ENCODE results near the gene LHPP.

LHPP gene

DNA sequence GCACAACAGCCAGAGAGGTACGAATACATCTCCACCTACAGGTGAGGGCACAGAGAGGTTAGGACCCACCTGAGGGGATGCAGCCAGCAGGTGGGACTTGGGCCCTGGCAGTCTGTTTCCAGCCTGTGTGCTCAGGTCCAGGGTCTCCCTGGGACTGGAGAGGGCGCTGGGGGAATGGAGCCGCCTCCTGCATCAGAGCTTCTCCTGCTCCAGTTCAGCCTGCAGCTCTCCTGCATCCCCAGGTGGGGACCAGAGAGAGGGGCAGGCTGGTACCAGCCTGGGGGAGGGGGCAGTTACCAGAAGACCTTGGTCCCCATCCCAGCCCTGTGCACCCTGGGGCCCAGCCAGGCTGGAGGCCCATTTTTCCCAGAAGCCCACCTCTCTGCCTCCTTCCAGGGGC lies 80.7 kb downstream of the LHPP start:
- DNase-seq (ENCODE audit: low read depth), result no peak
- TF ChIP-seq, protein P1, sequence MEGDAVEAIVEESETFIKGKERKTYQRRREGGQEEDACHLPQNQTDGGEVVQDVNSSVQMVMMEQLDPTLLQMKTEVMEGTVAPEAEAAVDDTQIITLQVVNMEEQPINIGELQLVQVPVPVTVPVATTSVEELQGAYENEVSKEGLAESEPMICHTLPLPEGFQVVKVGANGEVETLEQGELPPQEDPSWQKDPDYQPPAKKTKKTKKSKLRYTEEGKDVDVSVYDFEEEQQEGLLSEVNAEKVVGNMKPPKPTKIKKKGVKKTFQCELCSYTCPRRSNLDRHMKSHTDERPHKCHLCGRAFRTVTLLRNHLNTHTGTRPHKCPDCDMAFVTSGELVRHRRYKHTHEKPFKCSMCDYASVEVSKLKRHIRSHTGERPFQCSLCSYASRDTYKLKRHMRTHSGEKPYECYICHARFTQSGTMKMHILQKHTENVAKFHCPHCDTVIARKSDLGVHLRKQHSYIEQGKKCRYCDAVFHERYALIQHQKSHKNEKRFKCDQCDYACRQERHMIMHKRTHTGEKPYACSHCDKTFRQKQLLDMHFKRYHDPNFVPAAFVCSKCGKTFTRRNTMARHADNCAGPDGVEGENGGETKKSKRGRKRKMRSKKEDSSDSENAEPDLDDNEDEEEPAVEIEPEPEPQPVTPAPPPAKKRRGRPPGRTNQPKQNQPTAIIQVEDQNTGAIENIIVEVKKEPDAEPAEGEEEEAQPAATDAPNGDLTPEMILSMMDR (IDR thresholded peaks at IDR 0.05; ENCODE audit: insufficient read depth, low read depth, low read length, missing control alignments), result no peak

DNA sequence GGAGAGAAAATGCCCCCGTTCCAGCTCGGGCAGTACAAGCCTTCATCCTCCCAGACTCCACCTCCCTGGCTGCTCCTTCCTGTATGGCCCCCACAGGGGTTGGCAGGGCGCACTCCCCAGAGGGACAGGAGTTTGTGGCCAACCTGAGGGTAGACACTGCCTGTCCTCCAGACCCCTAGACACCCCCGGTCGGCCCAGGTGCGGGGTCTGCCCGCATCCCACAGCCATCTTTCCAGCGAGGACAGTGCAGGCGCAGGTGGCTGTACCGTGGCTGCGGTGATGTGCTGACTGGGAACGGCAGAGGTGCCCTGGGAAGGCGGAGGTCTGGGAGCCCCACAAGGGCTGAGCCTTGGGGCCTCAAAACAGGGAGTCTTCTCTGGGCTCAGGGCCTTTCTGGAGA lies 81.5 kb downstream of the LHPP start:
- TF ChIP-seq, protein P1 (IDR thresholded peaks at IDR 0.05; ENCODE audit: insufficient read depth, low read depth, low read length, missing control alignments), result no peak
- H3K4me3 ChIP-seq (ENCODE audit: low read length), result no peak overlapping the region
- DNase-seq (ENCODE audit: low read depth), result no peak

More for the DNA sequence above, 80.7 kb downstream of the LHPP start:
- H3K4me3 ChIP-seq (ENCODE audit: low read length), result no peak overlapping the region

DNA sequence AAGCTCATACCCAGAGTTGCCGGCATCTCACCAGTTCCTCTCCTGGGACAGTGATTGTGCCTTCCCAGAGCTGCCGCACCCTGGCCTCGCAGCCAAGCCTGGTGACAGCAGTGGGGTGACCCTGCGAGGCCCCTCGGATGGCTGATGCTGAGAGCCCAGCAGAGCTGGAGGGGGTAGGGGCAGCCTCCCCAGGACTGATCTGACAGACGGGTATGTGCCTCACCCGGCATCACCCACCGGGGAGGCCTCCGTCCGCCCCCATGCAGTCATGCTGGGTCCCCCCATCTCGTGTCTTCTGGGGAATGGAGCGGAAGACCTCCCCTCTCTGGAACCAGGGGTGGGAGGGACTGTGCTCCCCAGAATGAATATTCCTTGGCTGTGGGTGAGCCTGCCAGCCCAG lies 82.3 kb downstream of the LHPP start:
- TF ChIP-seq, protein P1 (IDR thresholded peaks at IDR 0.05; ENCODE audit: insufficient read depth, low read depth, low read length, missing control alignments), result no peak
- DNase-seq (ENCODE audit: low read depth), result no peak
- H3K4me3 ChIP-seq (ENCODE audit: low read length), result no peak overlapping the region

DNA sequence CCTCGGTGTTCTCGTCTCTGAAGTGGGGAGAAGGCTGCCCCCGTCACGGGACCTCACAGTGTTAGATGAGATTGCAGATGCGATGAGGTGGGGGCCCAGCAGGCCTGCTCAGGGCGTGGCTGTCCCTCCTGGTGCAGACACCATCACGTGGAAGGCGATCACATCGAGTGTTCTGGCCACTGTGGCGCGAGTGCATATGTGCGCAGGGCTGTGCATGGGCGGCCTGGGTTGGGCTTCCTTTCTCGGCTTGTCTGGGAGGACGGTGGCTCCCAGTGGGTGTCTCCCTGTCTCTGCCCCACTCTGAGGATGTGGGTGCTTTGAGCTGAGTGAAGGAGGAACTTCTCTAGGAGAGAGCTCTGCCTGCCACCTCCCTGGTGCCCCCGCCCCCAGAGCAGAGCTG lies 83.1 kb downstream of the LHPP start:
- DNase-seq (ENCODE audit: low read depth), result no peak
- no peak overlapping the region for H3K4me3 ChIP-seq (ENCODE audit: low read length)
- TF ChIP-seq, protein P1 (IDR thresholded peaks at IDR 0.05; ENCODE audit: insufficient read depth, low read depth, low read length, missing control alignments), result no peak

DNA sequence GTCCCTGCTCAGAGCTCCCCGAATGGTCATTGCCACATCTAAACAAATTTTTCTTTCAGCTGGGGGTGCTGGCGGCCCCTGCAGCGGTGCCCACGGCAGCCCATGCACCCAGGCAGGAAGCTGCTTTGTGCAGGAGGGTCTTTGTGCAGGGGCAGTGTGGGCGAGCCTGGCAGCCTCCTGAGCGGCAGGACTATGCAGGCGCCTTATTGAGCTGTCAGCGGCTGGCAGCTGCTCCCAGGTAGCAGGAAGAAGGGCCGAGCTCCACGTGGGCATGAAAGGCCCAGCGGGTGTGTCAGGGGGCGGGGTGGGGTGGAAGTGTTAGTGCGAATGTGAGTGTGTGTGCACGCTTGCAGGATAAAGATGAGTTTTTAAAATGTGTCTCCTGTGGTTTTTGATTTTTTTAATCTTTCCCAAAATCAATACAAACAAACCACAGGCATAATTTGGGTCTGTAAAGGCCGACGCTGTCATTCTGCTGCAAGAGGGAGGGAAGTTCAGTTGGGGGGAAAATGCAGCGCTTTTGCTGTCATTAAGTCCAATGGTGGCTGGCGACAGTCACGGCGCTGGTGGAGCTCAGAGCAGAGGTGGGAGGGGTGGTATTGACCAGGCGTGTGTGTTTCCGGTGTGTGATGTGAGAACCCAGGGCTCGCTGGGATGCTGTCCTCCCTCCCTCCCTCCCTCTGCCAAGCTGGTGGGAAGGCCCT lies 83.9 kb downstream of the LHPP start:
- TF ChIP-seq, protein P1 (IDR thresholded peaks at IDR 0.05; ENCODE audit: insufficient read depth, low read depth, low read length, missing control alignments), result no peak
- DNase-seq (ENCODE audit: low read depth), result peak; percentile 43
- H3K4me3 ChIP-seq (ENCODE audit: low read length), result no peak overlapping the region

DNA sequence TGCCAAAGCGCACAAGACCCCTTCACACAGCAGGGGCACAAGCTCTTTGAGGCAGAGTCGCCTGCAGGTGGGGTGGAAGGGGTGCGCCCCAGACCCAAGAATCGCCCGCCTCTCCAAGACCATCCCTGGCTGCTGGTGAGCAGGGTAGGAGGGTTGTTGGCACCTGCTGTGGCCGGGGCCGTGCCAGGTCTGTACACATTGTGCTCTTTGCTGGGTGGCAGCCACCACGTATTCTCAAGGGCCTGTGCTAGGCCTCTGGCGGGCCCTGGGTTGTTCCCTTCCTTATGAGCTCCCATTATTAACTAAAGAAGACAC lies 84.4 kb downstream of the LHPP start:
- no peak overlapping the region for H3K4me3 ChIP-seq (ENCODE audit: low read length)
- no peak for DNase-seq (ENCODE audit: low read depth)
- TF ChIP-seq, protein P1 (IDR thresholded peaks at IDR 0.05; ENCODE audit: insufficient read depth, low read depth, low read length, missing control alignments), result no peak

DNA sequence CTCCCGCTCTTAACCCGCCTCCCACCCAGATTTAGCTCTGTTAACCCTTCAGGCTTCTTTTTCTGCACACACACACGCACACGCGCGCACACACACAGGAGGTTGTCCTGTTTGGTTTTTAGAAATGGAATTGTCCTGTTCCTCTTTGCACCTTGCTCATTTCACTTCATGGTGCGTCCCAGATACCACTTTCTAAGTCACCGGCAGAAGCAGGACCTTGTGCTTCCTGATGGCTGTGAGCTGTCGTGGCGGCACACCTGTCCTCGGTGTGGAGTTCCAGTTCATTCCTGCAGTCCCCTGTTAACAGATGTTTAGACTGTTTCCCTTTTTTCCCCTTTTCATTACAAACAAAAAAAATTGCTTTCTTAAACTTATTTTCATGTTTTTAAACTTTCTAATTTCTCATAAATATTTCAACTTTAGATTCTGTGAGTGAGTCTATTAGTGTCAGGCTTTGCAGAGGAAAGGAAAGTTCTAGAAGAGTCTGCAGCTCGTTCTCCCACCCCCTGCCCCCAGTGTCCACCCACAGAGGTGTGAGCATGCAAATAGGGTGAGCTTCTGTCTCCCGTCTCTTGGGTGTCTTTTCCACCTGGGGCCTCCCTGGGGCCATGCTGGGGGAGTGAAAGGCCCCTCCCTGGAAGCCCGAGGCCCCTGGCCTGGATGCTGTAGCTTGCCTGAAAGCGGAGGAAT lies 85.5 kb downstream of the LHPP start:
- no peak overlapping the region for H3K4me3 ChIP-seq (ENCODE audit: low read length)
- TF ChIP-seq, protein P1 (IDR thresholded peaks at IDR 0.05; ENCODE audit: insufficient read depth, low read depth, low read length, missing control alignments), result no peak
- no peak for DNase-seq (ENCODE audit: low read depth)
